HG03135 (cell line): ENCODE data around the gene DPP6.
"Not testable (repeated sequence)": the region's sequence is repeated elsewhere in the genome, so short reads cannot be mapped to it uniquely, and the experiment has no call there.

ENCODE experiments used
- ATAC-seq: cut with Tn5 transposase; IDR thresholded peaks from one replicate; pipeline ENCODE4 v1.9.1; 2021; ENCODE audit warnings: mild to moderate bottlenecking, moderate library complexity; ENCODE audit not compliant: unreplicated experiment

DPP6 gene

DNA sequence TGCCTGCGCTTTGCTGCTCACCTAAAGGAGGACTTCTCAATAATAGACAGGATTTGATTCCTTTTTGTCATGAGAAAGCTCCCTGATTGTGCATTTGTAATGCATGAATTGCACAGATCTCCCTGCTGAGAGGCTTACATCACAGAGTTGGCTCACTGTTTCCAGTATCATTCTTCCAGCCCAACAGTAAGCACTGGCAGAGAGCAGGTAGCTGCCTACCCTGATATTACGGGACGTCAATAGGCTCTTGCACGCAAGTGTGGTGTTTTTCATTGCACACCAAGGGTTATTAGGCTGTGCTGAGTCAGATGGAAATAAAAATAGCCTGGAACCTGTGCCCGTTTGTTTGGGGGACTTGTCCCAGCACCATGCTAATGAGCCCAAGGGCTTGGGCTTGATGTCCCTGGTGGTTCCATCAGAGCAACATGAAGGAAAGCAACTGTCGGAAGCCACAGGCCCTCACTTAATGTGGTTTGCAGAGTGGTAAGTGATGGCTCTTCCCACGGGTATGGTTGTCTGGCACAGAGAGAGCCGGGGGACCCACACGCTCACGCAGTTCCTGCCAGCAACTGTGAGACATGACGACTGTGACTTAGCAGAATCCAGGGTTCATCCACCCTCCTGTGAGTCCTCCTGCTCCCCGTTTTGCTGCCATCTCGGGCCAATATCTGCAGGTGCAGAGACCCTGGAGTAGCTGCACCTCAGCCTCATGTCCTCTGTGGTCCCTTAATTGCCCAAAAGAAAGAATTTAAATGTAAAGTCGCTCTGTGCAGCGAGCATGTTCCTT lies 20.4 kb downstream of the DPP6 start:
- ATAC-seq: not testable (repeated sequence)

DNA sequence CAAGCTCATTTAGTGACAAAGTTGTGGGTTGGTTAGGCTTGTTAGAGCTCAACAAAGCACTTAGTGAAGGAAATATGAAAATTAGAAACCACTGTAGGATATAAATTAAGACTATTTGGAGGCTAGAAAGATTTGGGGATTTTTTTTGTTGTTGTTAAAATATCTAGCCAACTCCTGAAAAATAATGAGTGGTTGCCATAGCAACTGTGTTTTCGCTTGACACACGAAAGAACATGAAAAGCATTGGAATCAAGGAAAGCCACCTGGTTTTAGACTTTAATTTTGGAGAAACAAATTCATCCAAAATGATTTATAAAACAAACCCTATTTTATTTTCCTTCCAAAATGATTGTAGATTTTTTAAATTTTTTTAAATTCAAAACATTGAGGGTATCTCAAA lies 26.3 kb downstream of the DPP6 start:
- not testable (repeated sequence) for ATAC-seq

DNA sequence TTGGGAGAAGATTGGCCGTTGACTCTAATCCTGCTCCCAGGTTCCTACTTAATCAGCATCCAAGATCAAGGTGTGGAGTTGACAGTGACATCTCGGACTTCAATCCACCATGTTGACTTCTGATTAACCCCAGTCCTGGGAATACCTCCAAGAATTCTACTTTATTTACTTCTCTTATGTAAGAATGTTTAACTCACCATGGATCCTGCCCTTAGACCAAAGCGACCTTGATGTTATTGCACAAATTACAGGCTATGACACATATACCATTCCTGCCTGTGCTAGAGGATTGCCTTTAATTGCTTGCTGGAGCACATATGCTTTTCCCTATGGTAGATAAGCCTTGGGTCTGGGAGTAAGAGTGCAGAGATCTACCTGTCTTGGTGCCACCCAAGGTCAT lies 28.1 kb downstream of the DPP6 start:
- ATAC-seq: not testable (repeated sequence)

DNA sequence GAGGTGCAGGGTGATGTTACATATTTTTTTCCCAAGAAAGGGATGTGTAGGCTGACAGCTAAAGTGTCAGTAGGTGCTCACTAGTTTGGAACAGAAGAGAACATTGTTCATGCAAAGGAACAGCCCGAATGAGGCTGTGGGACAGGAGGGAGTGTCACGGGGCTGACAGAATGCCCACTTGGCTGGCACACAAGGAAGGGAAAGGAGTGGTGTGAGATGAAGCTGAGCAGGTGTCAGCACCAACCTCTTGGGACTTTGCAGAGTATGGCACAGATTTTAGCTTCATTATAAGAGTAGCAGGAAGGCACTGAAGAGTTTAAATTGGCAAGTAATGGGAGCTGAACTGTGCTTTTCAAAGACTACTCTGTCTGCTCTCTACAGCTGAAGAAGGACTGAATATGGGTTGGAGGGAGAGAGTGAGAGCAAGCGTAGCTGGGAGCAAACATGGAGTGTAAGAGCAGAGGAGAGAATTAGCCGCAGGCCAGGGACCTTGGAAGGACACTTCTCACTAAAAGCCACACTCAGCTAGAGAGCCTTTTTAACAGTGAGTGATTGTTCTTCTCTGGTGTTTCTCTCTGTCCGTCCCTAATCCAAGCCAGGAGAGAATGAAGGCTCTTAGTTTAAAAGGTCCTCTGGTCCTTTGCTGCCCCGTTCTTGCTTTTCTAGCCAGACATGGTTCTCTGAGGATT lies 35.0 kb downstream of the DPP6 start:
- not testable (repeated sequence) for ATAC-seq

DNA sequence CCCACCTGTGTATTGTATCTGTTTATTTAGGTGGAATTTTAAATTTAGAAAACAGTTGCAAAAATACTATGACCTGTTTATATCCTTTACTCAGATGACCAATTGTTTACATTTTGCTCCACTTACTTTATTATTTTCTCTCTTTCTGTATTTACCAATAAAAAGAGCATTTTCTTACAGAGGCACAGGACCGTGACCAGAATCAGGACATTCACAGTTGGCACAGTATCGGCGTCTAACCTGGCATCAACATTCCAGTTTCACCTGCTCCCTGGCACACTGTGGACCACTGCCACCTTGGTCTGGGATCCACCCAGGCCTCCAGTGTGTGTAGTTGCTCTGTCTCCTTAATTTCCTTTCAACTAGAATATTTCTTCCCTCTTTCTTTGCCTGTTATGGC lies 39.9 kb downstream of the DPP6 start:
- not testable (repeated sequence) for ATAC-seq

DNA sequence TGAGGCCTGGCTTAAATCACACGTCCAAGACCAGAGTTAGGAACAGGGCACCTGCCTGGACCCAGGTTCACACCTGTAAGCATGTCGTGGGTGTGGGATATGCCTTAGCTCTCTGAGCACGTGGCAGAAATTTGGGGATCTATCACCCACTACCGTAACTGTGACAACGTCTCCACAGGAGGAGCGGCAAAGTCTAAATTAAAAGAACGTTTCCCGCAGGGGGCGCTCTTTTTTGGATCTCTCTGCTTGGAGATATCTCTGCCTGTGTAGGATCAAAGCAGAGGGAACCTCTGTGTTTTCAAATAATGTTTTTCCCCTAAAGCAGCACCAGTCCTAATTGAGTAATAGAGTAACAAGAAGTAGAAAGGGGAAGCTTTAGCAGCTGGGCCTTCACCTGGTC lies 43.0 kb downstream of the DPP6 start:
- ATAC-seq: not testable (repeated sequence)

DNA sequence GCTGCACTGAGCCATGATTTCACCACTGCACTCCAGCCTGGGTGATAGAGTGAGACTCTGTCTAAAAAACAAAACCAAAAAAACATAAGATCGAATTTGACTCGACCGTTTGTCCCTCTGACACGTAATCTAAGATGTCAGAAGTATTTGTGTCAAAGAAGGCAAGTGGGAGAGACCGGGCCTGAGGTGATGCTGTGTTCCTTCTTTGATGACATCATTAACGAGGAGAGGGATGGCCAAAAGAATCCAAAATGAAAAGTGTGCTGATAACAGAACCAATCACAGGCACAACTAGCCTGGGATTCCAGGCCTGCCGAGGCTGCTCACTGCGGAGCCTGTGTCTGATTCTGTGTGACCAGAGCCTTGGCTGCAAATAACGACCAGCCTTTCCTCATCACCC lies 52.9 kb downstream of the DPP6 start:
- not testable (repeated sequence) for ATAC-seq

DNA sequence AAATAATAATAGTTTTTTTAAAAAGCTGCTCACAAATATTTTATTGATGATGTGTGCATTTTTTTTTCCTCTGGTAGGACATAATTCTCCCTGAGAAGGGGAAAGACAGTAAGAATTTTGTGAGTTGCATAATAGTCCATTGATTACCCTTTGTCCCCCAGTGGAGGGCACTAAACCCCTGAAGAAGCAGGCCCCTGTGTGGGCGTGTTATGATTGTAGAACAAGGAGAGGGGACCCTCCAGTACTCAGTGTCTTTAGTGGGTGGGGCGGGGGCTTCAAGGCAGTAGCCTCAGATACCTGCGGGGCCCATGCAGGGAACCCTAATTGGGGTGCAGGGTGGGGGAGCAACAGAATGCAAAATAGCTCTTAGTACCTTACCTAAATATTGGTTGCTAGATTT lies 57.4 kb downstream of the DPP6 start:
- ATAC-seq: not testable (repeated sequence)

DNA sequence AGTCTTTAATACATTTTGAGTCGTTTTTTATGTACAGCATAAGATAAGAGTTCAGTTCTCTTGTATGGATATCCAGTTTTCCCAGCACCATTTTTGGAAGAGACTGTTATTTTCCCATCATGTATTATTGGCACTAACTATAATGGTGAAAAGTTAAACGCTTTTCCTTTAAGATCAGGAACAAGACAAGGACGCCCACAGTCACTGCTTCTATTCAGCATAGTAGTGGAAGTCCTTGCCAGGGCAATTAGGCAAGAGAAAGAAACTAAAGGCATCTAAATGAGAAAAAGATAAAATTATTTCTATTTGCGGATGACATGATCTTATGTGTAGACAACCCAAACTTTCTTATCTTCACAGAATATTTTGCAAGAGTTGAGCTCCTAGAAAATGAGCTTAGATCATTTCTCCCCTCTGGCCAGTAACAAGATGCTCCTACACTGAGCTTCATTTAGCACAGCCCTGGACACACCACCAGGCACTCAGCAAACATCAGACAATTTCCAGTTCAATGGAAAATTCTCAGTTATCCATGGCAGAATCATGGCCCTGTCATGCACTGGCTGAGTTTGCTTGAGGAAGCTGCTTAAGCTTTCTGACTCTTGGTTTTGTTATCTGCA lies 61.6 kb downstream of the DPP6 start:
- not testable (repeated sequence) for ATAC-seq

DNA sequence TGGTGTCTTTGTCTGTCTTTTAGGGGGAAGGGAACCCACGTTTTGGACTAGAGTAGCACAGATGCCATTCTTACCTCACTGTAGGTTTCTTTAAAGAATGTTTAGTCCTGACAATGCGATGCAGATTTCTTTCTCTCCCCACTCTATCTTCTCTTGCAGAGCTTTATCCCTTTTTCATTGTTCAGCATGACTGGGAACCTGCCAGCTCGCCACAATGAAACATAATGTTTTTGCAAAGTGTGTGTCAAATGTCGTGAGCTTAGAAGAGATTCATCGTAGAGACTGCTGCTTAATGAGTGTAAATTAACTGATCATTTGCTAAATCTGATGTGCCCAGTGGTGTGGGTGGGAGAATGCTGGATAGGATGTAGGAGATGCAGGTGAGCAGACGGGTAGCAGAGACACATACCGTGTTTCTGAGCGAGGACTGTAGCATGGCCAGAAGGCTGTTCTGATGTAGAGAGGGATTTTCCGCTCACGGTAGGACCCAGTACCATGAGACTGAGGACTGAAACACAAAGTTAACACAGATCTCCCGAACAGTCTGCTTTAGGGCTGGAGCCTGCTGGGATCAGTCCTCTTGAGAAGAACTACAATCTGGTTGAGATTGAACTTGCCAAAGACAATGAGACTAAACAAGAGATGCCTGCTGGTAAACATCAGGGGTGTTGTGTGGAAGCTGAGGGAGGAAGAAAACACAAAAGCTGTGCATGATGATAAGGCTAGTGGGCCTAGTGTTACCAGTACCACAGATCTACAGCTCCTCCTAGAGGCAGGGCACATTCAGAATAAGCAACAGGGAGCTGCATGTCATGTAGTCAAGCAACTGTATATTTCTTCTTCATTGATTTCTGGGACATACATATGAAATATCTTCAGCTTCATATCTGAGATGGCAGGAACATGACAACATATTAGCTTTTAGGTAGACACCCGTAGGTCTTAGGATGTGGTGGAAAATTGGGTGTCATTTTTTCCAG lies 65.5 kb downstream of the DPP6 start:
- not testable (repeated sequence) for ATAC-seq

DNA sequence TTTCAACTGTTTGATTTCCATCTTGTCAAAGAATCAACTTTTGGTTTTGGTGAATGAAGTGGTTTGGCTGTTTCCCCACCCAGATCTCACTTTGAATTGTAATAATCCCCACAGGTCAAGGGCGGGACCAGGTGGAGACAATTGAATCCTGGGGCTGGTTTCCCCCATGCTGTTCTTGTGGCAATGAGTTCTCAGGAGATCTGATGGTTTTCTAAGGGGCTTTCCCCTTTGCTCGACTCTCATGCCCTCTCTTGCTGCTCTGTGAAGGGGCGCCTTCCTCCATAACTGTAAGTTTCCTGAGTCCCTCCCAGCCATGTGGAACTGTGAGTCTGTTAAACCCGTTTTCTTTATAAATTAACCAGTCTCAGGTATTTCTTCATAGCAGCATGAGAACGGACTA lies 68.6 kb downstream of the DPP6 start:
- ATAC-seq: not testable (repeated sequence)

DNA sequence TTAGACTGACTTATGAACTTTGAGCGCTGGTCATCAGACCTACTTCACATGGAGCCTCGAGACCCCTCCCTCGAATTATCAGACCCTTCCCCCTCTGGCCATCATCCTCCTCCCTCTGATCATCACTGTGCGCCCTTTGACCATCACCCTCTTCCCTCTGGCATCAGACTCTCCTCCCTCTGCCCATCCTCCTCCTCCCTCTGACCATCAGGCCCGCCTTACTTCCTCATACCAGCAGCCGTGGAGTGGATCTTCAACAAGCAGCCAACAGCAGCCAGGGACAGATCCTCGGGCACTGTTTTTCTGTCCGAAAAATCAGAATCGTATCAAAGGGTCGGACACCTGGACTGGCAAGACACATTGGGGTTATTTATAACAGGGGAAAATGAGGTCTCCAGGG lies 70.5 kb downstream of the DPP6 start:
- ATAC-seq: not testable (repeated sequence)

DNA sequence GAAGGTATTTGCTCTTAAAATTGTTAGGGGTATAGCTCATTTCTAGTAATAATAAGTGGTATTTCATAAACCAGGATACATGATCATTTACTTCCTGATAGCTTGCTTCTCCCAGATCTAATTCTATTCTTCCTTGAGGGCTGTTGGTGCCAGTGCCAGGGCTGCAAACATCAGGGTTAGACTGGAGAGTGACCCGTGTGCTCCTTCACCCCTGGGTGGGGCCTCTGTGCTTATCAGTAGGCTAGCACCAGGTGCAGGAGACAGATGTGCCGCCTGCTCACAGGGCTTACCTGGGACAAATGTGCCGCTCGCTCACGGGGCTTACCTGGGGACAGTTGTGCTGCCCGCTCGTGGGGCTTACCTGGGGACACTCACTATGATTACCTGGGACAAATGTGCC lies 71.2 kb downstream of the DPP6 start:
- ATAC-seq: not testable (repeated sequence)

DNA sequence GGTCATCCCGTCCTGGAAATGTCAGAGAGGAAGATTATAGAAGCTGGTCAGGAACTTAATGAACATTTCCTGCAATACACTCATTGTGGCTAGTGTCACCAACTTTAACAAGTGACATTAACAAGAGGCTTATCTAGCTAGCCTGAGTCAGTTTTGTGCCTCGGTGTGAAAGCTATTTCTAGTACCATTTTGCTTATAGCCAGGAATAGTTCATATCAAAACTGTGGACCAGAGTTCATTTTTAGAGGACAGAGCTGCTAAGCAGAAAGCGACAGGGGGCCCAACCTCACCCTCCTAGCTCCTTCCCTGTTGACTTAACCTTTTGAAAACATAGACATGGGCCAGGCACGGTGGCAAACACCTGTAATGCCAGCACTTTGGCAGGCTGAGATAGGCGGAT lies 76.9 kb downstream of the DPP6 start:
- ATAC-seq: not testable (repeated sequence)

DNA sequence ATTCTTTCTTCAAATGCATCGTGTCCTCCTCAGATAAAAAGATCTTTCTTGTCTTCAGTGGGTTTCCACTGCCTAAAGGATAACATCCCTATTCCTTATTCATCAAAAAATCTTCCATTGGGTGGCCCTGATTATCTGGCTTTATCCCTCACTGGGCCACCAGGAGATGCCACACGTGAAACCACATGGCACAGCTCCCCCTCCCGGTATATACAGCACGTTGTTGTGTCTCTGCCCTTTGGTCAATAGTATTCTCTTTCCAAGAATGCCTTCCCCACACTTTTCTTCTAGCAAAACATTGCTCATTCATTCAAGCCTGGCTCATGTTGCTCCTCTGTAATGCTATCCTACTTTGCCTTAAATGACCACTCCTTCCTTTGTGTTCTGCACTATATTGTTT lies 80.4 kb downstream of the DPP6 start:
- ATAC-seq: not testable (repeated sequence)

DNA sequence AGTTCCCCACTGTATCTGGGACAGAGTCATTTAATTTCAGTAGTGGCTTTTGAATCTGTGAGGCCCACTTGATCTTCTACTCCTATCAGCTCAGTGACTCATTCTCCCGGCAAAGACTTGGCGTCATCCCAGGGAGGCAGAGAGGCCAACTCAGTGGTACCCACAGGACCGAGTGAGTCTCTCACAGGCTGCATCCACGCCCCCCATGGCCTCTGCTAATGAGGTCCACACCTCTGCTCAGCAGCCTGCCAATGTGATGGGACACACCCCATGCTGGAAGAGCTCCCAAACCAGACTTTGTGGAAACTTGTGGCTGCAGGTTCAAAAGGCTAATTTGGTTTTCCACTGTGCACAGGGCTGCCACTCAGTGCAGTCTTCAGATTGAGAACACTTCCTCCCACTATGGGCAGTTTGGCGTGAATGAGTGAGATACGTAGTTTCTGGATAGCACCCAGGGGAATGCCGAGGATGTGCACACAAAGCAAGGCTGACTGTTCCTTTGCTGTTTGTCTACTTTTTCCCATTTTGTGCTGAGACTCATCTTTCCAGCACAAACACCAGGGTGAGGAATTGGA lies 81.6 kb downstream of the DPP6 start:
- not testable (repeated sequence) for ATAC-seq

DNA sequence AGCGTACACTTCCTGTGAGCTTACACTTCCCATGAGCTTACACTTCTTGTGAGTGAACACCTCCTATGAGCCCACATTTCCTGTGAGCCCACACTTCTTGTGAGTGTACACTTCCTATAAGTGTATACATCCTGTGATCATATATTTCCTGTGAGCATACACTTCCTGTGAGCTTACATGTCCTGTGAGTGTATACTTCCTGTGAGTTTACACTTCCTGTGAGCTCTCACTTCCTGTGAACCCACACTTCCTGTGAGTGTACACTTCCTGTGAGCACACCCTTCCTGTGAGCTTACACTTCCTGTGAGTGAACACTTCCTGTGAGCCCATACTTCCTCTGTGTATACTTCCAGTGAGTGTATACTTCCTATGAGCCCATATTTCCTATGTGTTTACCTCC lies 82.5 kb downstream of the DPP6 start:
- ATAC-seq: not testable (repeated sequence)

DNA sequence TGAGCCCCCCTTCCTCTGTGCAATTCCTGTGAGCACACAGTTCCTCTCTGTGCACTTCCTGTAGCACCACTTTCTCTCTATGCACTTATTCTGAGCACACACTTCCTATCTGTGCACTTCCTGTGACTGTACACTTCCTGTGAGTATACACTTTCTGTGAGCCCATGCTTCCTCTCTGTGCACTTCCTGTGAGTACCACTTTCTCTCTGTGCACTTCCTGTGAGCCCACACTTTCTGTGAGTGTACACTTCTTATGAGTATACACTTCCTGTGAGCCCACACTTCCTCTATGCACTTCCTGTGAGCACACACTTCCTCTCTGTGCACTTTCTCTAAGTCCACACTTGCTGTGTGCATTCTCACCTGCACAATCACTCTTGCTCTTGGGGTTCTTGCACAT lies 83.4 kb downstream of the DPP6 start:
- ATAC-seq: not testable (repeated sequence)

DNA sequence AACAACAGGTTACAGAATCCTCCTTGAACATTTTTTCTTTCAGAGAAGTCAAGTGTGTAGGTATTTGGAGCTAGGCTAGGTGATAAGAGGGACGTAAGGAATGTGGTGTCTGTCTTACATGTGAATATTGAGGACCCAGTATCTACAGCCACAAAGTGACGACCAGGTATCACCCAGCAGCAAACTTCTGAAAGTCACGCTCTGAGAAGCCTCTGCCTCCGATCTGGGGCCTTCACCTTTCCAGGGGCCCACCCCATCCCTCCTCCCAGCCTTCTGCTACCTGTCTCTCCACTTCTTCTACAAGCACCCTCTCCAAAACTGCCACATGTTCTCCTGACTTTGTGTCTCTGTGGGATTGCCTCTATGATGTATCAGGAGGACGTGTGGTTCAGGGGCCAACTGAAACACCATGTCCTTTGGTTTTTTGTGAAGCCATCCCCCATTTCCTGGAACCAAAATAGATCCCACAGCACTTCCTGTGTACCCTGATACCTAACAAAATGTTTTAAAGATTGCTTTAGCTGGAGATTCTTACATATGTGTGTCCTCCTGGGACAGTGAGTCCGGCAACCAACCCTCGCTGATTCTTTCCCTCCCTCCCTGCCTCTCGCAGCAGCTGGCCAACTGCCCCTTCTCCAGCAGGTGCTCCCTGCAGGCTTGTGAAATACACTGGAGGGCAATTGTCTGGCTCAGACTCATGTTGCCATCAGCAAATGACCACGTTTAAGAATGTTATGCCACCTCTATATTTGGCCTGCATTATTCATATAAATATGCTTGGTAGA lies 93.9 kb downstream of the DPP6 start:
- ATAC-seq: not testable (repeated sequence)

DNA sequence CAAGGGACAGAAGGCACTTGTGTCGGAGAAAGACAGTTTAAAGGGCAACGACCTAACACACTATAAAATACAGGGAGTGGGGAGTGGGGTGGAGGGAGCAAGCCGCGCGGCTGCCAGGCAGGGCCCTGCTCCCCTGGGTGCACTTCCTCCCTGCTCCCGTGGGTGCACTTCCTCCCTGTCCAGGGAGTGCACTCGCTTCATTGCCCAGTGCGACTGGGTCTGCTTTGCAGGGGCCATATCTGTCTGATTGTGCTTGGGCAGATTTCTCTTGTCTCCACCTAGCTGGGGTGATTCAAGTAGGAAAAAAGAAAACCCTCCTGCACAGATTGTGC lies 94.5 kb downstream of the DPP6 start:
- not testable (repeated sequence) for ATAC-seq
